ENCODE measurements around the gene PSMA3. TPM values are rescaled to one million over a fixed set of nuclear protein-coding genes. Genes with fewer than 3 reads are reported as not detected.

The PSMA3 gene
- total and polyA plus RNA-seq, 2 donors (not counting 1 experiment from before 2014, with no cell fraction given) = 80.1 to 279 TPM

DNA sequence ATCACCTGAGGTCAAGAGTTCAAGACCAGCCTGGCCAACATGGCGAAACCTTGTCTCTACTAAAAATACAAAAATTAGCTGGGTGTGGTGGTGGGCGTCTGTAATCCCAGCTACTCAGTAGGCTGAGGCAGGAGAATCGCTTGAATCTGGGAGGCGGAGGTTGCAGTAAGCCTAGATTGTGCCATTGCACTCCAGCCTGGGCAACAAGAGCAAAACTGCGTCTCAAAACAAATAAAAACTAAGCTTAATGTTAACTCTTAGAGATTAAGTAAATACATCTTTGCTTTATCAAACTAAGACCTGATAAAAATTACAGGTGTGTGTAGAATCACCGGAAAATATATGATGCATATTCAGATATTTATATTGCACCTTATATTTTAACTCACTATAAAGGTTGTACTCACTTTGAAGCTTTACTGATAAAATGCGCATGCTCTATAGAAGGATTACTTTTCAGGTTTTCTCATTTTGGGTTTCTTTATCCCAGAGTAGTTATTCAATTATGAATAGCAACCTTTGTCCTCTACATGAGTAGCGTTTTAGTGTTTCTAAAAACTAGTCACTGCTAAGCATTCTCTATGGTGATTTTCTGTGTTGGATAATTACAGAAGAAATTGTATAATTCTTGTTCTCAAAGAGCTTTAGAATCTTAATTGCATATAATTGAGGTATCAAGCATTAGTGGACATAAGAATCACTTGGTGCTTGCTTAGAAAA lies 63.1 kb downstream of the PSMA3 start:
- Histone ChIP-seq H4K20me1 (ENCODE audit: control insufficient read depth, extremely low read depth, insufficient read depth, low read length) (no peaks in the 10 kb centered on the region), H3K36me3 (ENCODE audit: control insufficient read depth, insufficient read depth, low read length) (no peaks in the 10 kb centered on the region)

GRCh38 chr14:58309086-58309485 lies 64.4 kb downstream of the PSMA3 start:
- no peaks in the 10 kb centered on the region for H3K27me3 ChIP-seq (ENCODE audit: control insufficient read depth, insufficient read depth, low read length)
- H4K20me1 ChIP-seq (ENCODE audit: control insufficient read depth, extremely low read depth, insufficient read depth, low read length) = no peaks in the 10 kb centered on the region
- peaks cover 1% of the 10 kb centered on the region for H3K36me3 ChIP-seq (ENCODE audit: control insufficient read depth, insufficient read depth, low read length)
- no peaks in the 10 kb centered on the region for H3K4me1 ChIP-seq (ENCODE audit: control insufficient read depth, extremely low read depth, insufficient read depth, low read length)
- DNase-seq (ENCODE audit: low read depth in 2 of 2) = no peak
- no peak overlapping the region for H2AFZ ChIP-seq (ENCODE audit: low read length)
- H3K9me3 ChIP-seq (ENCODE audit: control insufficient read depth, insufficient read depth, low read depth, low read length) = no peaks in the 10 kb centered on the region
- H3K4me2 ChIP-seq (ENCODE audit: extremely low read depth, insufficient read depth, low read length) = no peak overlapping the region
- H3K4me3 ChIP-seq (replicated peaks in 1 of 4; ENCODE audit: control extremely low read depth in 1 of 4, insufficient read depth in 1 of 4, low read depth in 3 of 4, low read length in 4 of 4) = no peak overlapping the region
- H3K27ac ChIP-seq (ENCODE audit: insufficient read depth, low read length) = no peak overlapping the region
- H3K9ac ChIP-seq (ENCODE audit: insufficient read depth, low read length) = no peak overlapping the region
- no peaks in the 10 kb centered on the region for H3K79me2 ChIP-seq (ENCODE audit: control insufficient read depth, insufficient read depth, low read length)
- TF ChIP-seq EZH2 (IDR thresholded peaks at IDR 0.05; ENCODE audit: low read length, missing control alignments) = no peak
- TF ChIP-seq CTCF (conservative IDR thresholded peaks at IDR 0.05 in 1 of 2, IDR thresholded peaks at IDR 0.05 in 1 of 2; ENCODE audit: low read depth in 1 of 2, low read length in 2 of 2) = no peak

More for the DNA sequence above, 63.1 kb downstream of the PSMA3 start:
- Histone ChIP-seq H3K9me3 (ENCODE audit: control insufficient read depth, insufficient read depth, low read depth, low read length) (no peaks in the 10 kb centered on the region), H3K79me2 (ENCODE audit: control insufficient read depth, insufficient read depth, low read length) (no peaks in the 10 kb centered on the region), H3K9ac (ENCODE audit: insufficient read depth, low read length) (no peak overlapping the region), H3K4me3 (replicated peaks in 1 of 4; ENCODE audit: control extremely low read depth in 1 of 4, insufficient read depth in 1 of 4, low read depth in 3 of 4, low read length in 4 of 4) (no peak overlapping the region), H3K4me2 (ENCODE audit: extremely low read depth, insufficient read depth, low read length) (no peak overlapping the region), H3K4me1 (ENCODE audit: control insufficient read depth, extremely low read depth, insufficient read depth, low read length) (no peaks in the 10 kb centered on the region), H3K27ac (ENCODE audit: insufficient read depth, low read length) (no peak overlapping the region), H3K27me3 (ENCODE audit: control insufficient read depth, insufficient read depth, low read length) (no peaks in the 10 kb centered on the region), H2AFZ (ENCODE audit: low read length) (no peak overlapping the region)
- TF ChIP-seq EZH2 (IDR thresholded peaks at IDR 0.05; ENCODE audit: low read length, missing control alignments) = no peak
- TF ChIP-seq CTCF (conservative IDR thresholded peaks at IDR 0.05 in 1 of 2, IDR thresholded peaks at IDR 0.05 in 1 of 2; ENCODE audit: low read depth in 1 of 2, low read length in 2 of 2) = no peak
- DNase-seq (ENCODE audit: low read depth in 2 of 2) = no peak

DNA sequence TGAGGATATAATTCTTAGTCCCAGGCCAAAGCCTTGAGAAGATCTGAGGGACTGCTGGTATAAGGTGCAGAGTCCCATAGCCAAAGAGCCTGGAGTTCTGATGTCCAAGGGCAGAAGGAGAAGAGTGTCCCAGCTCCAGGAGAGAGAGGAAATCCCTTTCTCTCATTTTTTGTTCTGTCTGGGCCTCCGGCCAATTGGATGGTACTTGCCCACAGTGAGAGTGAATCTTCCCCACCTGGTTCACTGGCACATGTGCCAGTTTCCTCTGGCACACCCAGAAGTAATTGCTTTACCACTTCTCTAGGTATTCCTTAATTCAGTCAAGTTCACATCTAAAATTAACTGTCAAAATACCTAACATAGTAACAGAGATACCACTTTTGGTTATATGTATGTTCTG lies 69.1 kb downstream of the PSMA3 start:
- H4K20me1 ChIP-seq (ENCODE audit: control insufficient read depth, extremely low read depth, insufficient read depth, low read length) = no peaks in the 10 kb centered on the region
- H3K9ac ChIP-seq (ENCODE audit: insufficient read depth, low read length) = no peak overlapping the region
- H3K27me3 ChIP-seq (ENCODE audit: control insufficient read depth, insufficient read depth, low read length) = no peaks in the 10 kb centered on the region
- H3K4me1 ChIP-seq (ENCODE audit: control insufficient read depth, extremely low read depth, insufficient read depth, low read length) = peaks cover 2% of the 10 kb centered on the region
- no peak overlapping the region for H3K4me3 ChIP-seq (replicated peaks in 1 of 4; ENCODE audit: control extremely low read depth in 1 of 4, insufficient read depth in 1 of 4, low read depth in 3 of 4, low read length in 4 of 4)
- no peaks in the 10 kb centered on the region for H3K9me3 ChIP-seq (ENCODE audit: control insufficient read depth, insufficient read depth, low read depth, low read length)
- no peak overlapping the region for H3K4me2 ChIP-seq (ENCODE audit: extremely low read depth, insufficient read depth, low read length)
- DNase-seq (ENCODE audit: low read depth in 2 of 2) = no peak
- H3K79me2 ChIP-seq (ENCODE audit: control insufficient read depth, insufficient read depth, low read length) = no peaks in the 10 kb centered on the region
- no peak overlapping the region for H3K27ac ChIP-seq (ENCODE audit: insufficient read depth, low read length)
- H2AFZ ChIP-seq (ENCODE audit: low read length) = no peak overlapping the region
- no peak for TF ChIP-seq CTCF (conservative IDR thresholded peaks at IDR 0.05 in 1 of 2, IDR thresholded peaks at IDR 0.05 in 1 of 2; ENCODE audit: low read depth in 1 of 2, low read length in 2 of 2)
- no peak for TF ChIP-seq EZH2 (IDR thresholded peaks at IDR 0.05; ENCODE audit: low read length, missing control alignments)
- peaks cover 1% of the 10 kb centered on the region for H3K36me3 ChIP-seq (ENCODE audit: control insufficient read depth, insufficient read depth, low read length)
